Activated CD4-positive, alpha-beta memory T cell treated with anti-CD3 and anti-CD28 coated beads for 36 hours (primary cell): ENCODE data around the gene ARL15. TPM values are rescaled to one million over a fixed set of nuclear protein-coding genes. Genes with fewer than 3 reads are reported as not detected.

Experiments used
- CTCF ChIA-PET: fragments of 350-600 bp; sonication (Branson Sonifier 250); formaldehyde crosslinking; loops from one replicate; lab custom pipeline; 2021; ENCODE audit warnings: antibody characterized with exemption, inconsistent platforms; lab: Charles Lee
- POLR2A ChIA-PET: fragments of 350-600 bp; sonication (Branson Sonifier 250); formaldehyde crosslinking; loops from one replicate; lab custom pipeline; 2021; ENCODE audit warnings: antibody characterized with exemption; lab: Charles Lee
- DNase-seq: peaks from one replicate; pipeline ENCODE4 v3.0.0-alpha.2; 2020
- H3K27ac Mint-ChIP-seq: one replicate; pipeline ENCODE4 v1.8.0; 2021; ENCODE audit warnings: mixed read lengths
- H3K27me3 Mint-ChIP-seq: one replicate; pipeline ENCODE4 v1.8.0; 2021; ENCODE audit warnings: mixed read lengths
- H3K36me3 Mint-ChIP-seq: one replicate; pipeline ENCODE4 v1.8.0; 2021; ENCODE audit warnings: mixed read lengths
- H3K4me1 Mint-ChIP-seq: one replicate; pipeline ENCODE4 v1.8.0; 2021; ENCODE audit warnings: low read depth, mixed read lengths
- H3K4me3 Mint-ChIP-seq: one replicate; pipeline ENCODE4 v1.8.0; 2021; ENCODE audit warnings: mild to moderate bottlenecking, mixed read lengths
- H3K9me3 Mint-ChIP-seq: one replicate; pipeline ENCODE4 v1.8.0; 2021; ENCODE audit warnings: mixed read lengths
- intact Hi-C: fragments of 100-400 bp; cut with micrococcal nuclease; formaldehyde crosslinking; loops from one replicate; pipeline ENCODE4 v1.15.1; 2023
- total RNA-seq, 2 experiments: library from RNA; stranded (reverse); gene quantifications; one replicate each; pipeline ENCODE4 v1.2.3, GENCODE V29; 2021

The ARL15 gene
- total RNA-seq, 2 experiments from 2014 or later, result 4.5 to 5.5 TPM

DNA sequence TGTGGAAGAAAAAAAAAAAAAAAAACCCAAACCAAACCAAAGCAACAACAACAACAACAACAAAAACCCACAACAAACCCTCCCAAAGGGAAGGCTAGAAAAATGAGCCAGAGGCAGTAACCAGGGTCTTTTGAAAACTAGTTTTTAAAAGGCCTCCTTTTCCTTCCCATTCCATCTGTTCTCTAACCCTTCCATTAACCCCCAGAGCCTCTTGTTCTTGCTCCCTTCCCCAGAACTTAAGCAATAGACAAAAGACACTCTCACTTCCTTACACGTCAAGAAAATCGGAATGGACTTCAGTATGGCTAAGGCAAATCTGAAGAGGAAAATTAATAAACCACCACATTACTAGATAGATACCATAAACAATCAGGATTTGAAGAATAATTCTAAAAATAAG, 292.8 kb downstream of the ARL15 start:
- ChIA-PET POLR2A (no interaction called here), CTCF (no interaction called here)
- no peak for DNase-seq
- H3K4me1 Mint-ChIP-seq, result peaks cover 19% of the 10 kb centered on the region
- intact Hi-C loops, result no loop called here
- H3K4me3 Mint-ChIP-seq, result no peak overlapping the region
- no peak overlapping the region for H3K27ac Mint-ChIP-seq
- H3K27me3 Mint-ChIP-seq, result no peaks in the 10 kb centered on the region
- H3K36me3 Mint-ChIP-seq, result peaks cover 36% of the 10 kb centered on the region
- H3K9me3 Mint-ChIP-seq, result peaks cover 10% of the 10 kb centered on the region

- ChIA-PET CTCF (no interaction called here), POLR2A (no interaction called here)
- H3K4me3 Mint-ChIP-seq, result no peak overlapping the region
- no peaks in the 10 kb centered on the region for H3K27me3 Mint-ChIP-seq
- peaks cover 36% of the 10 kb centered on the region for H3K36me3 Mint-ChIP-seq
- H3K4me1 Mint-ChIP-seq, result peaks cover 5% of the 10 kb centered on the region
- intact Hi-C loops, result no loop called here
- H3K9me3 Mint-ChIP-seq, result peaks cover 10% of the 10 kb centered on the region
- DNase-seq, result peak; percentile 73
- H3K27ac Mint-ChIP-seq, result no peak overlapping the region
These were observed 296.7 kb downstream of the ARL15 start for GRCh38 chr5:54013556-54014194.

- intact Hi-C loops, result no loop called here
- DNase-seq, result no peak
- ChIA-PET CTCF (no interaction called here), POLR2A (no interaction called here)
- H3K27me3 Mint-ChIP-seq, result no peaks in the 10 kb centered on the region
- peaks cover 17% of the 10 kb centered on the region for H3K36me3 Mint-ChIP-seq
- no peak overlapping the region for H3K27ac Mint-ChIP-seq
- no peak overlapping the region for H3K4me3 Mint-ChIP-seq
- peaks cover 5% of the 10 kb centered on the region for H3K4me1 Mint-ChIP-seq
- H3K9me3 Mint-ChIP-seq, result peaks cover 10% of the 10 kb centered on the region
These were observed 300.5 kb downstream of the ARL15 start for GRCh38 chr5:54009828-54010227.

DNA sequence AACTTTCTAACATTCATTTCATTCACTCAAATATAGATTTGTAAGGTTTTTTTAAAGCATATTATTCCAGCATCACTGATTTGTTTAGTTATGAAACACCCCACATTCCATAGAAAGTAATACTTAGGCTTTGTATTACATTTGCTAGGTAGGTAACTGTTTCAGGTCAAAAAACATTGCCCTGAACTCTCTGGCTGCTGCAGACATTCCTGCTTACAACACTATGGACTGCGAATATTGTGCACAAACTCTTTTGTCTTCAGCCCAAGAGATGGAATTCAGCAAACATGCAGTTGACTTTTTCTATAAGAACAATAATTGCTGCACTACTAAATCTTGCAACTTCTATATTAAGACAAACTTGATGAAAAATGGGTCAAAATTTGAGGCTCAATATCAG, 301.0 kb downstream of the ARL15 start:
- no peak for DNase-seq

GRCh38 chr5:54007827-54008777, 302.3 kb downstream of the ARL15 start:
- ChIA-PET POLR2A (no interaction called here), CTCF (no interaction called here)
- Mint-ChIP-seq H3K9me3 (no peaks in the 10 kb centered on the region), H3K27ac (no peak overlapping the region), H3K4me3 (no peak overlapping the region), H3K27me3 (no peaks in the 10 kb centered on the region), H3K36me3 (peaks cover 5% of the 10 kb centered on the region), H3K4me1 (no peaks in the 10 kb centered on the region)
- no peak for DNase-seq
- intact Hi-C loops, result no loop called here

More for the DNA sequence above, 301.0 kb downstream of the ARL15 start:
- intact Hi-C loops, result no loop called here
- Mint-ChIP-seq H3K27me3 (no peaks in the 10 kb centered on the region), H3K27ac (no peak overlapping the region), H3K9me3 (peaks cover 9% of the 10 kb centered on the region), H3K4me1 (peaks cover 5% of the 10 kb centered on the region), H3K36me3 (peaks cover 17% of the 10 kb centered on the region), H3K4me3 (no peak overlapping the region)
- ChIA-PET CTCF (no interaction called here), POLR2A (no interaction called here)

- CTCF ChIA-PET, result no interaction called here
- intact Hi-C loops, result no loop called here
- H3K9me3 Mint-ChIP-seq, result no peaks in the 10 kb centered on the region
- no peaks in the 10 kb centered on the region for H3K4me1 Mint-ChIP-seq
- H3K27me3 Mint-ChIP-seq, result no peaks in the 10 kb centered on the region
- DNase-seq, result no peak
- H3K4me3 Mint-ChIP-seq, result no peak overlapping the region
- POLR2A ChIA-PET, result no interaction called here
- peaks cover 5% of the 10 kb centered on the region for H3K36me3 Mint-ChIP-seq
- no peak overlapping the region for H3K27ac Mint-ChIP-seq
These were observed 305.7 kb downstream of the ARL15 start for GRCh38 chr5:54004697-54005096.

DNA sequence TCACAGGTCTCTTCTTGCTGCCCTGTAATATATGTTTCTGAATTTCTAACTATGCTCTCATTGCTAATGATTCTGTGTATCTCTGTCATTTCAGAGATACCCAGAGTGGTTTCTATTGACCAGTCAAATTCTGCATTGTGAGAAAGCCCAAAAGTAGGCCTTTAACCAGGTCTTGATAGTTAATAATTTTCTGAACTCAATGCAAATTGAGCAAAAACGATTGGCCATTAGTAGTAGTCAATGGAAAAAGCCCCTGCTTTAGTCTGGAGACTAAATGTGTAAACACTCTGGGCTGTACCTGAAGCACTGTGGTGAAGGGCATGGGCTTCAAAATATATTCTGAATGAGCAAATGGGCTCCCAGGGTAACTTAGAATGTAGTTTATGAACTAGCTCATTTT, 307.6 kb downstream of the ARL15 start:
- H3K36me3 Mint-ChIP-seq, result peaks cover 6% of the 10 kb centered on the region
- CTCF ChIA-PET, result interaction anchor here (1.0 kb wide), 1 partner anchor 18 kb away, joined by 3 read pairs; no protein-coding TSS in a partner anchor
- no peaks in the 10 kb centered on the region for H3K9me3 Mint-ChIP-seq
- H3K27me3 Mint-ChIP-seq, result no peaks in the 10 kb centered on the region
- DNase-seq, result no peak
- intact Hi-C loops, result no loop called here
- no peak overlapping the region for H3K4me3 Mint-ChIP-seq
- POLR2A ChIA-PET, result no interaction called here
- no peak overlapping the region for H3K27ac Mint-ChIP-seq
- no peaks in the 10 kb centered on the region for H3K4me1 Mint-ChIP-seq

DNA sequence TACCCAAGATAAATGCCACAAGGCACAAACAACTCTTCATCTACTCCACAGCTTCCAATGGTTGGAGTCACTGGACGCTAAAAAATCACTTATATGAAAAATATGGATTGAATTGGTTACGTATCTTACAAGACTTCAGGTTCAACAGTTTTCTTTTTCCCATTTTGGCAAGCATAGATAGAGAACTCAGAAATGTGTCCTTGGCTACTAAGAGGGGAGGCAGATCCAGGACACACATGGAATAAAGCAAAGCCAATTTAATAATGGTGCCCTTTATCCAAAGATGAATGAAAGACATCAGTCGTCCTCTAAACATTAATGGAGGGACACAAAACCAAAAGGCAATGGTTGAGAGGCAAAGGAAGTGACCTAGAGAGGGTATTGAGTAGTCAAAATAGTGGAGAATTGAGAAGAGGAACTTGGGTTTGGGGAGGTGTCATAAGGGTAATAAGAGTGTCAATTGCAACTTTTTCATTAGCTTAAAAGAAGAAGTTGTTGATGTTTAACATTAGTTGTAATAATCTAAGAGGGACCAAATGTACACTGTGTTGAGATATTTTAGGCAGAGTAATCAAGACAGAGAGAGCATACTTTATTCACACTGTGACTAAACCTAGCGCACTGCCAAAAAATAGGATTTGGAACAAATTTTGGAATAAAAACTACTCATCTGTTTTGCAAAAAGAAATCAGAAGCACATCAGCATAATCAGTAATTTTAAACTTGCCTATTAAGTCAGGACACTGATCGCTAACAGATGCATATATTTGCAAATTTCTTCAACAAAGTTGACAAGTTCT, 308.2 kb downstream of the ARL15 start:
- POLR2A ChIA-PET, result no interaction called here

GRCh38 chr5:54000011-54000410, 310.4 kb downstream of the ARL15 start:
- peaks cover 6% of the 10 kb centered on the region for H3K36me3 Mint-ChIP-seq
- ChIA-PET CTCF (no interaction called here), POLR2A (no interaction called here)
- no peaks in the 10 kb centered on the region for H3K27me3 Mint-ChIP-seq
- DNase-seq, result no peak
- H3K4me3 Mint-ChIP-seq, result no peak overlapping the region
- no peaks in the 10 kb centered on the region for H3K4me1 Mint-ChIP-seq
- H3K27ac Mint-ChIP-seq, result no peak overlapping the region
- intact Hi-C loops, result no loop called here
- H3K9me3 Mint-ChIP-seq, result no peaks in the 10 kb centered on the region

More for the DNA sequence above, 308.2 kb downstream of the ARL15 start:
- intact Hi-C loops, result no loop called here
- Mint-ChIP-seq H3K27me3 (no peaks in the 10 kb centered on the region), H3K27ac (no peak overlapping the region), H3K4me1 (no peaks in the 10 kb centered on the region), H3K9me3 (no peaks in the 10 kb centered on the region), H3K4me3 (no peak overlapping the region), H3K36me3 (peaks cover 6% of the 10 kb centered on the region)
- CTCF ChIA-PET, result no interaction called here
- DNase-seq, result no peak

DNA sequence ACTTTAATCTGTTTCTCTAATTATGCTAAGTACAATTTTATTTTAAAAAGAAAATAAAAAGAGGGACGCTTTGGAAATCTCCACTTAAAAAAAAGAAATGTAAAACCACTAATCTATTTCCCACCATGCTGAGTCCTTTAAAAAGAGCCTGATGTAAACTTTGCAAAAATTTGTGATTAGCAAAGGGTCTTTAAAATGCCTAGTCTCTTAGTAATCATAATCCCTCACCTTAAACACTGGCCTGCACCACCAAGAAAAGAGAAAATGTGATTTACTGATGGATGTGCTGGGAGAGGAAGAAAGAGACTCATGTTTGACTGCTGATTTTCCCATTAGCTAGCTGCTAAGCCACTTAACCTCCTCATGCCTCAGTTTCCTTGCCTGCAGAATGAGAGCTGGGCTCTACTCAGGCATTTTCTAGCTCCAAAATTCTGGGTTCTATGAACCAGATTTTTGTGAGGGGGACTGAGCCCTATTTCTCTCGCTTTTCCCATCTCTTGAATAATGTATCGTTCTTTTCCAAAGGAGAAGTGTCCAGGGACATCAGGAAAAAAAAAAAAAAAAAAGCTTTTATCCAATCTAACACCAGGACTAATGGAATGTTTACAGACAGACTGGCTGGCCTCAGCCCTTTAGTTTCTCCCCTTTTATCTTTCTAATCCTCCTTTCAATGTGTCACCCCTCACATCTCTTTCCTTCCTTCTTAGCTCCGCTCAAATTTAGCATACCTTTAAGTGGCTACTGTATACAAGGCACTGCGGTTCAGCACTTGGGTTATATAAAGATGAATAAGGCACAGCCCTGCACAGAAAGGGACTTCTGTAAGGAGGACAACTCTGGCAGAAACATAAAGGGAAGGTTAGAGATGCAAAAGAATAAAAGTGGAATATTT, 312.4 kb downstream of the ARL15 start:
- H3K4me1 Mint-ChIP-seq, result peaks cover 3% of the 10 kb centered on the region
- H3K9me3 Mint-ChIP-seq, result no peaks in the 10 kb centered on the region
- H3K27ac Mint-ChIP-seq, result no peak overlapping the region
- ChIA-PET POLR2A (no interaction called here), CTCF (no interaction called here)
- H3K4me3 Mint-ChIP-seq, result no peak overlapping the region
- H3K36me3 Mint-ChIP-seq, result peaks cover 4% of the 10 kb centered on the region
- intact Hi-C loops, result no loop called here
- no peaks in the 10 kb centered on the region for H3K27me3 Mint-ChIP-seq
- no peak for DNase-seq

DNA sequence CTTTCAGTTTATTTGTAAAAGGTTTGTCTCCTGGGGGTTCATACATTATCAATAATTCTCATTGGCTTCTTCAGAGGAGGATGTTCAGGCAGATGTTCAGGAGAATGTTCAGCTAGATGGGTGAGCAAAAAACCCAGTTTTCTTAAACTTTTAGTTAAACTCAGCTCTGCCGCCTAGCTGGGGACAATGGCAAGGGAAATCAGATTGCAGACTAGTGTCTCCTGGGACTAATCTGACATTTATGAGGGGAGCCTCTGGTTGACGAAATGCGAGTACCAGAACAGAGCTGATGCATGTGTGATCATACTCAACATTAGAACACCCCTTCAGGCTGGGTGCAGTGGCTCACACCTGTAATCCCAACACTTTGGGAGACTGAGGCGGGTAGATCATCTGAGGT, 314.4 kb downstream of the ARL15 start:
- intact Hi-C loops, result no loop called here
- ChIA-PET CTCF (no interaction called here), POLR2A (no interaction called here)
- no peaks in the 10 kb centered on the region for H3K9me3 Mint-ChIP-seq
- peaks cover 2% of the 10 kb centered on the region for H3K36me3 Mint-ChIP-seq
- H3K27me3 Mint-ChIP-seq, result no peaks in the 10 kb centered on the region
- no peak overlapping the region for H3K4me3 Mint-ChIP-seq
- no peak for DNase-seq
- no peak overlapping the region for H3K27ac Mint-ChIP-seq
- peaks cover 3% of the 10 kb centered on the region for H3K4me1 Mint-ChIP-seq
